ENCODE results near the gene ST8SIA3. TPM values are rescaled to one million over a fixed set of nuclear protein-coding genes. Genes with fewer than 3 reads are reported as not detected.

ST8SIA3 gene
- total and polyA plus RNA-seq, 5 donors from 2014 or later: not detected

GRCh38 chr18:57347784-57348183, 4.6 kb upstream of the ST8SIA3 start:
- DNase-seq: no peak
- Histone ChIP-seq H3K4me3 (ENCODE audit: low read depth, low read length) (no peak overlapping the region), H3K36me3 (ENCODE audit: control insufficient read depth, insufficient read depth, low read length) (no peaks in the 10 kb centered on the region), H3K4me1 (ENCODE audit: control insufficient read depth, insufficient read depth, low read length, poor library complexity, severe bottlenecking) (no peaks in the 10 kb centered on the region), H3K9me3 (ENCODE audit: control insufficient read depth in 2 of 2, low read length in 2 of 2) (no peaks in the 10 kb centered on the region), H3K27ac (ENCODE audit: insufficient read depth, low read length, poor library complexity, severe bottlenecking) (no peak overlapping the region), H3K27me3 (ENCODE audit: control insufficient read depth, insufficient read depth, low read length) (peaks cover 10% of the 10 kb centered on the region)
- Mint-ChIP-seq H3K9me3 (peaks cover 0 to 5% (median 0%) of the 10 kb centered on the region in 7 donors), H3K27ac (no peak overlapping the region), H3K27me3 (peaks cover 38% of the 10 kb centered on the region), H3K4me1 (no peaks in the 10 kb centered on the region), H3K36me3 (no peaks in the 10 kb centered on the region), H3K4me3 (no peak overlapping the region)
- no peak for ATAC-seq (ENCODE audit: low read depth in 2 of 2)

- Histone ChIP-seq H3K27me3 (ENCODE audit: control insufficient read depth, insufficient read depth, low read length) (peaks cover 18% of the 10 kb centered on the region), H3K4me3 (ENCODE audit: low read depth, low read length) (no peak overlapping the region), H3K36me3 (ENCODE audit: control insufficient read depth, insufficient read depth, low read length) (no peaks in the 10 kb centered on the region), H3K27ac (ENCODE audit: insufficient read depth, low read length, poor library complexity, severe bottlenecking) (no peak overlapping the region), H3K9me3 (ENCODE audit: control insufficient read depth in 2 of 2, low read length in 2 of 2) (no peaks in the 10 kb centered on the region), H3K4me1 (ENCODE audit: control insufficient read depth, insufficient read depth, low read length, poor library complexity, severe bottlenecking) (no peaks in the 10 kb centered on the region)
- Mint-ChIP-seq H3K27me3 (peaks cover 54% of the 10 kb centered on the region), H3K36me3 (no peaks in the 10 kb centered on the region), H3K4me3 (no peak overlapping the region), H3K9me3 (peaks cover 0 to 10% (median 3%) of the 10 kb centered on the region in 7 donors), H3K4me1 (peaks cover 0 to 4% (median 0%) of the 10 kb centered on the region in 4 donors), H3K27ac (no peak overlapping the region)
- ATAC-seq (ENCODE audit: low read depth in 2 of 2): no peak
- no peak for DNase-seq
Measured at GRCh38 chr18:57352761-57353136, 392 bp downstream of the ST8SIA3 start.

GRCh38 chr18:57353137-57353939, 981 bp downstream of the ST8SIA3 start:
- Mint-ChIP-seq H3K27ac (no peak overlapping the region), H3K9me3 (peaks cover 0 to 10% (median 2%) of the 10 kb centered on the region in 7 donors), H3K36me3 (no peaks in the 10 kb centered on the region), H3K27me3 (peaks cover 58% of the 10 kb centered on the region), H3K4me3 (no peak overlapping the region), H3K4me1 (peaks cover 0 to 4% (median 0%) of the 10 kb centered on the region in 4 donors)
- Histone ChIP-seq H3K27me3 (ENCODE audit: control insufficient read depth, insufficient read depth, low read length) (peaks cover 18% of the 10 kb centered on the region), H3K4me1 (ENCODE audit: control insufficient read depth, insufficient read depth, low read length, poor library complexity, severe bottlenecking) (no peaks in the 10 kb centered on the region), H3K36me3 (ENCODE audit: control insufficient read depth, insufficient read depth, low read length) (no peaks in the 10 kb centered on the region), H3K27ac (ENCODE audit: insufficient read depth, low read length, poor library complexity, severe bottlenecking) (no peak overlapping the region), H3K4me3 (ENCODE audit: low read depth, low read length) (no peak overlapping the region), H3K9me3 (ENCODE audit: control insufficient read depth in 2 of 2, low read length in 2 of 2) (no peaks in the 10 kb centered on the region)
- no peak for DNase-seq
- no peak for ATAC-seq (ENCODE audit: low read depth in 2 of 2)

- H3K27me3 Mint-ChIP-seq: peaks cover 62% of the 10 kb centered on the region
- H3K4me1 Mint-ChIP-seq: peaks cover 0 to 4% (median 0%) of the 10 kb centered on the region in 4 donors
- ATAC-seq (ENCODE audit: low read depth in 2 of 2) (no peak), DNase-seq (no peak)
- H3K9me3 ChIP-seq (ENCODE audit: control insufficient read depth in 2 of 2, low read length in 2 of 2): no peaks in the 10 kb centered on the region
- H3K36me3 ChIP-seq (ENCODE audit: control insufficient read depth, insufficient read depth, low read length): no peaks in the 10 kb centered on the region
- peaks cover 18% of the 10 kb centered on the region for H3K27me3 ChIP-seq (ENCODE audit: control insufficient read depth, insufficient read depth, low read length)
- no peaks in the 10 kb centered on the region for H3K4me1 ChIP-seq (ENCODE audit: control insufficient read depth, insufficient read depth, low read length, poor library complexity, severe bottlenecking)
- no peak overlapping the region for H3K4me3 ChIP-seq (ENCODE audit: low read depth, low read length)
- no peak overlapping the region for H3K27ac ChIP-seq (ENCODE audit: insufficient read depth, low read length, poor library complexity, severe bottlenecking)
- H3K4me3 Mint-ChIP-seq: no peak overlapping the region
- peaks cover 0 to 10% (median 2%) of the 10 kb centered on the region in 7 donors for H3K9me3 Mint-ChIP-seq
- H3K36me3 Mint-ChIP-seq: no peaks in the 10 kb centered on the region
- no peak overlapping the region for H3K27ac Mint-ChIP-seq
Measured at GRCh38 chr18:57353940-57354461, 1.6 kb downstream of the ST8SIA3 start.

- H3K4me3 Mint-ChIP-seq: no peak overlapping the region
- H3K9me3 ChIP-seq (ENCODE audit: control insufficient read depth in 2 of 2, low read length in 2 of 2): no peaks in the 10 kb centered on the region
- no peak overlapping the region for H3K27ac ChIP-seq (ENCODE audit: insufficient read depth, low read length, poor library complexity, severe bottlenecking)
- no peaks in the 10 kb centered on the region for H3K36me3 Mint-ChIP-seq
- H3K27me3 Mint-ChIP-seq: peaks cover 45% of the 10 kb centered on the region
- H3K9me3 Mint-ChIP-seq: peaks cover 0 to 7% (median 3%) of the 10 kb centered on the region in 7 donors
- H3K36me3 ChIP-seq (ENCODE audit: control insufficient read depth, insufficient read depth, low read length): no peaks in the 10 kb centered on the region
- ATAC-seq (ENCODE audit: low read depth in 2 of 2): no peak
- H3K4me3 ChIP-seq (ENCODE audit: low read depth, low read length): no peak overlapping the region
- no peaks in the 10 kb centered on the region for H3K4me1 ChIP-seq (ENCODE audit: control insufficient read depth, insufficient read depth, low read length, poor library complexity, severe bottlenecking)
- no peak for DNase-seq
- H3K4me1 Mint-ChIP-seq: peaks cover 0 to 4% (median 0%) of the 10 kb centered on the region in 4 donors
- H3K27me3 ChIP-seq (ENCODE audit: control insufficient read depth, insufficient read depth, low read length): peaks cover 8% of the 10 kb centered on the region
- H3K27ac Mint-ChIP-seq: no peak overlapping the region
Measured at GRCh38 chr18:57359433-57359832, 7.1 kb downstream of the ST8SIA3 start.

GRCh38 chr18:57362714-57363113, 10.4 kb downstream of the ST8SIA3 start:
- H3K27me3 Mint-ChIP-seq: peaks cover 31% of the 10 kb centered on the region
- no peak for ATAC-seq (ENCODE audit: low read depth in 2 of 2)
- no peak overlapping the region for H3K27ac ChIP-seq (ENCODE audit: insufficient read depth, low read length, poor library complexity, severe bottlenecking)
- H3K36me3 ChIP-seq (ENCODE audit: control insufficient read depth, insufficient read depth, low read length): no peaks in the 10 kb centered on the region
- H3K9me3 ChIP-seq (ENCODE audit: control insufficient read depth in 2 of 2, low read length in 2 of 2): no peaks in the 10 kb centered on the region
- H3K36me3 Mint-ChIP-seq: no peaks in the 10 kb centered on the region
- peaks cover under 1% of the 10 kb centered on the region for H3K27me3 ChIP-seq (ENCODE audit: control insufficient read depth, insufficient read depth, low read length)
- no peak overlapping the region for H3K4me3 Mint-ChIP-seq
- peak overlapping the region in 1 of 3 donors; percentile 12 for H3K27ac Mint-ChIP-seq
- H3K9me3 Mint-ChIP-seq: peaks cover 0 to 7% (median 0%) of the 10 kb centered on the region in 7 donors
- H3K4me1 ChIP-seq (ENCODE audit: control insufficient read depth, insufficient read depth, low read length, poor library complexity, severe bottlenecking): no peaks in the 10 kb centered on the region
- no peak overlapping the region for H3K4me3 ChIP-seq (ENCODE audit: low read depth, low read length)
- H3K4me1 Mint-ChIP-seq: no peaks in the 10 kb centered on the region
- no peak for DNase-seq

- H3K27ac ChIP-seq (ENCODE audit: insufficient read depth, low read length, poor library complexity, severe bottlenecking): no peak overlapping the region
- Mint-ChIP-seq H3K27ac (no peak overlapping the region), H3K4me3 (no peak overlapping the region), H3K36me3 (no peaks in the 10 kb centered on the region), H3K27me3 (peaks cover 23% of the 10 kb centered on the region), H3K9me3 (peaks cover 0 to 7% (median 0%) of the 10 kb centered on the region in 7 donors), H3K4me1 (no peaks in the 10 kb centered on the region)
- no peaks in the 10 kb centered on the region for H3K36me3 ChIP-seq (ENCODE audit: control insufficient read depth, insufficient read depth, low read length)
- H3K9me3 ChIP-seq (ENCODE audit: control insufficient read depth in 2 of 2, low read length in 2 of 2): no peaks in the 10 kb centered on the region
- no peaks in the 10 kb centered on the region for H3K4me1 ChIP-seq (ENCODE audit: control insufficient read depth, insufficient read depth, low read length, poor library complexity, severe bottlenecking)
- DNase-seq (no peak), ATAC-seq (ENCODE audit: low read depth in 2 of 2) (no peak)
- peaks cover 3% of the 10 kb centered on the region for H3K27me3 ChIP-seq (ENCODE audit: control insufficient read depth, insufficient read depth, low read length)
- no peak overlapping the region for H3K4me3 ChIP-seq (ENCODE audit: low read depth, low read length)
Measured at GRCh38 chr18:57364460-57364859, 12.1 kb downstream of the ST8SIA3 start.

All from CD4-positive, CD25-positive, alpha-beta regulatory T cell (primary cell).